Measurements from ENCODE around the gene GRHL1.

The GRHL1 gene

DNA sequence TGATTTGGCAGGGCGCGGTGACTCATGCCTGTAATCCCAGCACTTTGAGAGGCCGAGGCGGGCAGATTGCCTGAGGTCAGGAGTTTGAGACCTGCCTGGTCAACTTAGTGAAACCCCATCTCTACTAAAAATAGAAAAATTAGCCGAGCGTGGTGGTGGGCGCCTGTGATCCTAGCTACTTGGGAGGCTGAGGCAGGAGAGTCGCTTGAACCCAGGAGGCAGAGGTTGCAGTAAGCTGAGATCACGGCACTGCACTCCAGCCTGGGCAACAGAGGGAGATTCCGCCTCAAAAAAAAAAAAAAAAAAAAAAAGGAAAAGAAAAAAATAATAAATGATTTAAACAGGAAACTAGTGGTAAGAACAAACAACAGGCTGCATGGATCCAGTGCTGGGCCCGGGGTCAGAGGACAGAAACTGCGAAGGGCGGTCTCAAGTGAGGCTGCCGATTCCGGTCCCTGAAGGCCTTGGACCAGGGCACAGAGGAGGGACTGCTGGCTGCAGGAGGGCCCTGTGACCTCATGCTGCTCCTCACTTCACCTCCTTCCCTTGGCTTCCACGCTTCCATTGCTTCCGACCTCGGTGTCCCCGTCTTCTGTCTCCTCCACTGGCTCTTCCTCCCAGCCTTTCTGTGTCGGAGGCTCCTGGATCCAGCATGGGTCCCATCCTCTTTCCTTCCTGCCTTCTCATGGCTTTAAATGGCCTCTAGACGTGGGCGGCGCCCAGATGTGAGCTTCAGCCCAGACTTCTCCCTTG is 2.1 kb upstream of the GRHL1 start:
- no peak for DNase-seq

DNA sequence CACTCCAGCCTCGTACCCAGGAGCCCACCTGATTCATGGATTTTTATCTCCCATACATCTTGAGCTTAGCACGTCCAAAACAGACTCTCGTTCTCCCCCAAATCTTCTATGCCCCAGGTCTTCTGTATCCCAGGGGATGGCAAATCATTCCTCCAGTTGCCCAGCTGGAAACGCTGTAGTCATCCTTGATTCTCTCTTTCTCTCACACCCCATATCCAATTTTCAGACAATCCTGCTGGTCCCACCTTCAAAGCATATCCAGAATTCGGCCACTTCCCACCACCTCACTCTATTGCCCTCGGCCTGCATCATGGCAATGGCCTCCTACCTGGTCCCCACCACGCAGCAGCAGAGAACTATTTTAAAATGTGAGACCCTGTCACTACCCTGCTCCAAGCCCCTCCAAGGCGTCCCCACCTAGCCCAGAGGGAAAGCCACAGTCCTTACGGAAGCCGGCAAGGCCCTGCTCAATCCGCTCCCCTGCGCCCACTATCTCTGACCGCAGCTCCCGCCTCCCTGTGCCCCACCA is 1.4 kb upstream of the GRHL1 start:
- DNase-seq: no peak

DNA sequence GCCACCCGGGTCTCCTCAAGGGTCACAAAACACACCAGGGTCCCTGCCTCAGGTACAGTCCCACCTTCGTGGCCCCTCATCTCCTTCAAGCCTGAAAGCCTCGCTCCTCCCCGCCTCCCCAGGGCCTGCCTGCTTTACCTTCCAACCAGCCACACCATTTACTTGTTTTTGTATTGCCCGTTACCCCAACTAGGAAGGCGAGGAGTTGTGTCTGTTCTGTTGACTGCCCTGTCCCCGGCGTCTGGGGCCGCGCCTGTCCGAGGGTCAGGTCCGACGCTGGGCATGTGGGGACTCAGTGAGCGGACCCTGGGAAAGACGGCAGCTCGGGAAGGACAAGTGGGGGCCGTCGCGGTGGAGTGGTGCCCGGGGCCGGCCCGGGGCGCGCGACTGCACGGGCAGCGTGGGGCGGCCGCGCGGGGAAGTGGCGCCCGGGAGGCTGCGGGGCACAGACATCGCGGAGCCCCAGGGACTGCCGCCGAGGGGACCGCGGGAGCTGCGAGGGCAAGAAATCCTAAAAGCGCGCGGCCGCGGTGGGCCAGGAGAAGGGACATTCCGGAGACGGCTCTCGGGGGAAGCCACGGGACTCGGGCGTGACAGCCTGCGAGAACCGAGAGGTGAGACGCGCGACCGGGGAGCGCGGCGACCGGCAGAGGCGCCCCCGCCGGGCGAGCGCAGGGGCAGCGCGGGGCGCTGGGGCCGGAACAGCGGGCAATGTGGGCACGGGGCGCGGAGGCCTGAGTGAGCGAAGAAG is 797 bp upstream of the GRHL1 start:
- DNase-seq: peak; percentile 35

DNA sequence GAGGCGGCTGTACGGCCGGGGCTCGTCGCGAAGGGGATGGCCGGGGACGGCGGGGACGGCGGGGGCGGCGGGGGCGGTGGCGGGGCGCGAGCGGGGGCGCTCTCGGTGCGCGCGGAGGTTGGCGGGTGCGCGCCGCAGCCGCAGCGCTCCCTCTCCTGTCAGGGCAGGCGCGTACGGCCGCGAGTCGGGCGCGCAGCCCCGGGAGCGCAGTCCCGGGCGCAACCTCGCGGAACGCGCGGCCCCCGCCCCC is 296 bp upstream of the GRHL1 start:
- DNase-seq: no peak

DNA sequence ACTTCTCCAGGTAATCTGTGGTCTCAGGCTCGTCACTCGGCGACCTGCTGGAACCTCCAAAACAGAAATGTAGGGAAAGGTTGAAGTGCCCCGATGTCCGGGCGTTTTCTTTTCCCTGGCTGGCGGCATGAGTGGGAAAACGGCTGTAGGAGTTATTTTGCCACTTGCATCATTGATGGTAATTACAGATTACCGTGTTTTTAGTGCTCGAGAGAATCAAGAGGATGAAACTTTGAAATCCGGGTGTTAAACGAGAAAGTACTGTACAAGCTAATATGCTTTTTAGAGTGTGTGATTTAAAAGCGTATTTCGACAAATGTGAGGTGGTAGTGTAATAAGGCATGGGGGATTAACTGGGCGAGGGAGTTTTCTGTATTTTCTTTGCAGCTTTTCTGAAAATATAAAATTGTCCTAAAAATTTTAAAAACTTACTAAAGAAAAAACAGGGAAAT is 819 bp downstream of the GRHL1 start:
- DNase-seq: no peak

DNA sequence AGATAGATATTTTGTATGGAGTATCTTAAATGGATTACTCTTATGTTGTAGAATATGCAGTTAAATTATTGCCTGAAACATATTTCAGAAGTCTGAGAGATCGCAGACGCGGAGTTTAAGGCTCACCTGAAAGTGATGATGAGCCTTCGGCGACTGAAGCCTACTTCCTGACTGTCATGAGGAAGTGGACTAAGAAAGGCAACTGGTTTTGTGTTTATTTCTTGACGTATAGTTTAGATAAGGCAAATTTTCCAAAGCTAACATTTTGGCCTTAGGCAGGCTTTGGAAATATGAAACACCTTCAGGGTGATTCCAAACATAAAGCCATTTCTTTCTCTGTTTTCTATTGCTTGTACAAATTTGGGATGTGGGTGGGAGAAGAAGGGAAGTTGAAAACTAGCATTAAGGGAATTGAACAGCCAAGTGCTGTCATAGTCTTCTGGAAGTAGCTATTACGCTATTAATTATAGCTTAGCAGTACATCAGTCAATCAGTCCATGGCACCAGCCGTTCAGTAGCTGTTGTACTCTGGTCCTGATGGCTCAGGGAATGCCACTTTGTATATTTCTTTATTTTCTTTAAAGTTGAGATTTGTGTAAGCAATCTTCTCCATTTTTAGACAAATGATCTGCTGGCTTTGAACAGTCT is 1.5 kb downstream of the GRHL1 start:
- DNase-seq: no peak

DNA sequence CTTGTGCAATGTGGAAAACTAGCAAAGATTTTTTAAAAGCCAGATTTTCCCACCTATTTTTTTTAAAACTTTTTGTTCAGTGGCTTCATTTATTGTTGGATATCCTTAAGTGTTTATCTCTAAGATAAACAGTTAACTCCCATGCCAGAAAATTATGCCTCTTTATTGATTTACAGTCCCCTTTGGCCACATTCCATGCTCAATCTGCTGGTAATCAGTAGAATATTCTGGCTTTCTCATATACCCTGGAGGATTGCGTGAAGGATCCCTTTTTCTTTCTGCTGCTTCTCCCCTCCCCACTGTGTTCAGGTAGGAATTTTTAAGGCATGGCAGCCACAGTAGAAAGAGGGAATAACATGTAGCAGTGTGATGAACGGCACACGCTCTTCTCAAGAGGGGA is 2.6 kb downstream of the GRHL1 start:
- no peak for DNase-seq

DNA sequence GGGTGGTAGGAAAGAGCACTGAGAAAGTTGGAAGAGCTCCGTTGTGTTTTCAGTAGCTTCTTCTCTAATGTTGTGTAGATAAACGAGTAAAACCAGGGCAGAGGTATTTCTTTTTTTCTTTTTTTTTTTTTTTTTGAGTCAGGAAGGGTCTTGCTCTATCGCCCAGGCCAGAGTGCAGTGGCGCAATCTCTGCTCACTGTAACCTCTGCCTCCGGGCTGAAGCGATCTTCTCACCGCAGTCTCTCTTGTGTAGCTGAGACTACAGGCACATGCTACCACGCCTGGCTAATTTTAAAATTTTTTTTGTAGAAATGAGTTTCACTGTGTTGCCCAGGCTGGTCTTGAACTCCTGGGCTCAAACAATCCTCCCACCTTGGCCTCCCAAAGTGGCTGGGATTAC is 6.6 kb downstream of the GRHL1 start:
- DNase-seq: no peak

DNA sequence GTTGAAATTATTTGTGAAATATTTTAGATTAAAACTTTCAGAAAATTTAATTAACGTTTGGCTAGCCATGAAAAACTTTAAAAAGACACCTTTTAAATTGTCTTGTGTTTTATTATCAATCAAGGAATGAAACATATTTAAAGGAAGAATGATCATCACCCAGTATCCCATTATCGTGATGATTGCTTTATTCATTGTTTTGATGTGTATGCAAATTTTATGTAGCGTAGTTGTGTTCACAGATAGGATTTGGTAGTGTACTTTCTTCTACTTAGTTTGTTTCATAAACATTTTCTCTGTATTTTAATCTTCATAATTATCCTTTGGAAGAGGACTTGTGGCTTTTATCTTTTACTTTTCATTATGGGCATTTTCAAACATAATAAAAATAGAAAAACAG is 7.8 kb downstream of the GRHL1 start:
- no peak for DNase-seq

DNA sequence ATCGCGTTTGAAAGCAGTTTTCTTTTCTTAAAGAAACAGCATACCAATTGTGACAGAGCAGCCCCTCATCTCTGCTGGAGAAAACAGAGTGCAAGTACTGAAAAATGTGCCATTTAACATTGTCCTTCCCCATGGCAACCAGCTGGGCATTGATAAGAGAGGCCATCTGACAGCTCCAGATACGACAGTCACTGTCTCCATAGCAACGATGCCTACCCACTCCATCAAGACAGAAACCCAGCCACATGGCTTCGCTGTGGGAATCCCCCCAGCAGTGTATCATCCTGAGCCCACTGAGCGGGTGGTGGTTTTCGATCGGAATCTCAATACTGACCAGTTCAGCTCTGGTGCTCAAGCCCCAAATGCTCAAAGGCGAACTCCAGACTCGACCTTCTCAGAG is 9.5 kb downstream of the GRHL1 start:
- DNase-seq: no peak

DNA sequence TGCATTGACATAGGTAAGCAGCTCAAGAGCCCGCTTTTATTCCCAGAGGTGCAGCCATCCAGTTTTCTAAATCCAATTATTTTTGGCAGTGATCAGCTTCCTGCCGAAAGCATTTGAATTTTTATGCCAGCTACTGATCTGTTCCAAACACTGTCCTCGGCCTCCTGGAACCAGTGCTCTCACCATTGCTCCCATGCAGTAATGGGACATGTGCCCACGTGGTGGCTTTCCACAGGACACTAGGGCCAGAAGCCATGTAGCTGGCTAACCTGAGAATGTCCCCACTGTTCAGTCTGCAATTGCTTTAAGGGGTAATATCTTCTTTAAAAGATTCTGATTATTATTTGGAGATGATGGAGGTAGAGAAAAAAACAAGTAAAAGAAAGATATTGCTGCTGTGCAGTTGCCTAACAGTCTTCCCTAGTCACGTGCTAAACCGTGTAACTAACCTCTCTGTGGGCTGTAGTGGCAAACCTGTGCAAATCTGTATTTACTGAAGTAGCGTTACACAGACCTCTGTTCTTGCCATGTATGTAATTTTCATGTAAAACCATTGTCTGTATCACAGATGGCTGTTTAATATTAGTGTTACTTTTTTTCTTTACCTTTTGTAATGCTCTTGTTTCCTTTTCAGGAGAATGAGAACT is 13.0 kb downstream of the GRHL1 start:
- DNase-seq: no peak

DNA sequence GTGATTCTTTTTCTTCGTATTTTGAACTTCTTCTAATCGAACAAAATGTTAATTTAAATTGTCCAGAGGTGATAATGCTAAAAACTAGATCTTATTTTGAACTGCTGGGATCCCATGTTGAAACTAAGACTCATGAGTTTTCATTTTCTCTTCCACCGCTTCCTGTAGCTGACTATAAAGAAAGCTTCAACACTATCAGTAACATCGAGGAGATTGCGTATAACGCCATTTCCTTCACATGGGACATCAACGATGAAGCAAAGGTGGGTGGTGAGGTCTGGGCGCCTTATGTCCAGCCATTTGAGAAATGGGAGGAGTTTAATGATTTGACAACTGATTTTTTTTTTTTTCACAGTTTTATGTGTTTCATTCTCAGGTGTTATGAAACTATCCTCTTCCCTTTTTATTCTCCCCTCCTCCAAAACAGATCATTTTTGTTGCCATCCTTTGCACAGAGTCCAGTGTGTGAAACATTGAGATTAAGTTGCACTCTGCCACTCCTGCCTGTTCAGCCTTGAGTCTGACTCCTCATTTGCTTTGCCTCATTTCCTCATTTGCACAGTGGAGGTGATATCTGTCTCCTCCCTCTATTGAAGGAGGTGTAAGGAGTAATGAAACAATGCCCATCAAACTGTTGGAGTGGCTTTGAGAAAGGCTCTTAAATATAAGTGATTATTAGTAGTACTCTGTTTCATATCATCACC is 13.8 kb downstream of the GRHL1 start:
- no peak for DNase-seq

DNA sequence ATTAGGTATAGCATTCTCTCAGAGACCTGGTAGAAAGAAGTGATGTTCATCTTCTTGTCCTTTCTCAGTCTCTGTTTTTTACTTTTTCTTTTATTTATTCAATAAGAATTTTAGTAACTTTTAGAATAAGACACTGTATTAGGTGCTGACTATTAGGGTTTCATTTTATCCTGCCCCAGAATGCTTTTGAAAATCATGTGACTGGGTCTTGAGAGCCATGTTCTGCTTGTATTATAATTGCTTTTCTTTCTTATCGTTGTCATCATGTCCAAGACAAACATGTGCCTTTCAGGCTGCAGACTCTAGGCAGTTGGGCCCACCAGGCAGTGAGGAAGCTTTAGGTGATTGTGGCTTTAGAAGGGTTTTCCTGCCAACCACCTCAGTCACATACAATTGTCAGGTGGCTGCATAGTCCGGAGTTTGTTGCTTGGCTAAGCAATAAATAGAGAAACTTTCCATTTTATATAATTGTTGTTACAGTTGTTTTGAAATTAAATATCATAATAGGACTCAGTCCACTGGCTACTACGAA is 15.1 kb downstream of the GRHL1 start:
- DNase-seq: no peak

DNA sequence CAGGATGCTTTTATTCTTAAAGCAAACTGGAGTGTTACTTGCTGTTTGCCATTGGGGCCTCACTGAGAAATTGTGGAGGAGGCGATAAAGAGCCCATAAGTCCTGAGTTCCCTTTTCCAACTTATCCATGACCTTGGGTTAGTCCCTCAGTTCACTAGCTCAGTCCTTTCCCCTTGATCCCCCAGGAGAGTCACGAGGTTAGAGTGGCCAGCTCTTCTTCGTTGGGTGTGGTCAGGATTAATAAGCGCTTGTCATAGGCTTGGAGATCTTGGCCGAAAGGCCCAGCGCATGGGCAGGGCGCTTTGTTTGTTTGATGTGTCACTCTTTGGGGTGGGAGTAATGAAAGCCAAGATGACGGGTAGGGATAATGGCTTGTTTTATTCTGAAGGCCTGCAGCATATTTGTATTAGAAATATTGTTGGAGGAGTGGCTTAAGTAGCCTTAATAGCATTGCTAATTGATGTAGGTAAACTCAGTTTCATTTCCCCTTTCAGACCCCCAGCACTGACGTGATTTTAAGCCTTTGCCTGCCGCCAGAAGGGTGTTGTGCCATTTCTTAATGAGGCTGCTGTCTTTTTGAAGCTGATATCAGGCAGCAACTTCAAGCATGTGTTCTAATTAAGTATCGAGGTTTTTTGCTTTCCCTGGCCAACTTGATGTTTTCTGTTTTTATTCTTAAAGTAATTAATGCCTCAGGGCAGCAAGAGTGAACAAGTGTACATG is 15.7 kb downstream of the GRHL1 start:
- no peak for DNase-seq

DNA sequence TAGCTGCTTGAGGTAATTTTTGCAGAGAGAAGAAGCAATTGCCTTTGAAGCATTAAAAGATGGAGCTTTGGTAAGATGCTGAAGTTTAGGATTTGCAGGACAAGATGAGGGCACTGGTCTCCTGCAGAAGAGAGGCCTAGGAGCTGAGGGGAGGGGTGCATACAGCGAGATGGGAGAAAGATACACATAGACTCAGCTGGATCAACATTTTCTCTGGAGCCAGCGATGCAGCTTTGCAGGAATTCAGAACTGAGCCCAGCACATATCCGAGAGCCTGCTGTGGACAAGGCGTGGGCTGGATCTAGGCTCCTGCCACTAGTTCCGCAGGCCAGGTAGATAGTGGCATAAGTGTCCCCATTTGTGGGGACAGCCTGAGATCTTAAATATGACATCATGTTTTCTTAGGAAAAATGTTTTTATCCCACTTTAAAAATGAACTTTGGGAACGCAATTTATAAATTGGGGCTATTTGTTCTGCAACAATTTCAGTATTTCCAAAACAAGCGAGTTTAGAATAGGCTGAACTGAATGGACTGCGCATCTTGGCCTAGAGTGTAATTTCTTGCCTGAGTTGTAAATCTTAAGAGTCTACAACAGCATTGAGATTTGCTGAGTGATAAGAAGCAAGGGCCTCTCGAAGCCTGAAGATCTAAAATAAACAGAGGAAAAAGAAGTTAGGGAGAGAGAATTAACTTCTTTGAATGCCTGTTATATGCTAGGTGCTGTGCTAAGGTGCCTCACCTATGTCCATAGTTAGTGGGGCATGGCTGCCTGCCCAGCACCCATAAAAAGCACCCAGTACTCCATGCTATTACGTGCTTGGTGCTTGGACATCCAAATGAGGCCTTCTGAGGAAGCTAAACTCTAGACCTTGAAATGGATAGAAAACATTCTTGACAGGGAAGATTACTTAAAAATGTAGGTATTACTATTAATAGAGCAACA is 17.3 kb downstream of the GRHL1 start:
- DNase-seq: no peak

DNA sequence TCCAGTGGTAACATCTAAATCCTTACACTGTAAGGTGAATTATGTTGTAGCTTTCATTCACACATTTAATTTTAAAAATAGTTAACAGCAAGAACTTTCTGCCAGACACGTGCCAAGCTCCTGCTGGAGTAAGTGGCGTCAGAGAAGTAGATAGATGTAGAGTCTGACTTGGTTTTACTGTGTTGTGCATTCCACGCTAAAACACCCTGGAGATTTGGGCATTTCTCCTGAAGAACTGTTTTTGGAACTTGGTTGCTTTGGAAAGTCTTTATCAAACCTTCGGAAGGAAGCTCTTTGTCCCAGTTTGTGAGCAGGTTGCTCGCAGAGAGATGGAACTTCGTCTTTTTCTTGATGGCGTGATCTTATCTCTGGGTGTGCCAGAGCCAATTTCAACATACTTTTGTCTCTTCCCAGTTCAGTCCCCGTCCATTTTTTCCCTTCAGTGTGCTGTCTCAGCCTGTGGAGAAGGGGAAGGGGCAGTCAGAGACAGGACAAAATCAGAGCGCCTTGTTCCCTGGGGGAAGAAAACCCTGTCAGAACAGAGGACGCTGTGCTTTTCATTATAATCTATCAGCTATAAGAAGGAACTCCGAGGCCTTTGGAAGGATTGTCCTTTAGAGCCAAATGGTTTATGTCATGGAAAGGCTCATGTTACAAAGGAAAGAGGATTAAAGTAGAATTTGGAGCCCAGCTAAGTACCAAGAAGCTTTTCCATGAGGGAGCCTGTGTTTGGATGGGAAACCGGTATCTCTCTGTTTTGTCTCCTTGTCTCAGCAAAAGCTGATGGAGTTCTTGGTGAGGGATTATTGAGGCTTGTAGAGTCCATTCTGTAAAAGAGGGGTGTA is 18.9 kb downstream of the GRHL1 start:
- DNase-seq: no peak

DNA sequence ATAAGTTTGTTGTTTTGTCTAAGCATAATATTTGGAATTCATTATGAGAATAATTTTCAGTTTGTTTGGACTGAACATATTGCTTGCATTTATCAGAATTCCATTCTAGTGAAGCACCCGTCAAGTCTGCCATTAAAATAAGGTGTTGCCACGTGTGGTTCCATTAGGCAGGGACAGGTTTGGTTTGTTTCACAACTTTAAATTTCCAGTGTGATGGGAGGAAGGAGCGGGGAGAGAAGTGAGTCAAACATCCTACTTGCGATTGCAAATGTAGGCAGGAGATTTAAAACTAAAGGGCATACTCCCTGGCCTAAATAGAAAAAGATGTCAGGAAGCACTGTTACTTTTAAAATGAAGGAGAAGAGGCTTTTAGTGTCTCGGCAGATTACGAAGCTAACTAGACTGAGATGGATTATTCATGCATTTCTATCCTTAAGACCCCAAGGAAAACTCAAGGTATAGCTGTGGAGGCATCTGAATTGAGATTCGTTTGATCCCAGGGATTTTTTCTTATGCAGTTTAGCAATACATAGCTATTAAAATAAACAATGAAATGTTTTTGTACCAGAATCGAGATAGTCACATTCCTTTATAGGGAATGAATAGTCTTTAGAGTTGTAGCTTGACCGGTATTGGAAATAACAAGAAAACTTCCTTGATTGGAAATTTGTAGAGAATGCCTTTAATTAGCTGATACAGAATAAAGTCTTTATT is 19.8 kb downstream of the GRHL1 start:
- DNase-seq: no peak

DNA sequence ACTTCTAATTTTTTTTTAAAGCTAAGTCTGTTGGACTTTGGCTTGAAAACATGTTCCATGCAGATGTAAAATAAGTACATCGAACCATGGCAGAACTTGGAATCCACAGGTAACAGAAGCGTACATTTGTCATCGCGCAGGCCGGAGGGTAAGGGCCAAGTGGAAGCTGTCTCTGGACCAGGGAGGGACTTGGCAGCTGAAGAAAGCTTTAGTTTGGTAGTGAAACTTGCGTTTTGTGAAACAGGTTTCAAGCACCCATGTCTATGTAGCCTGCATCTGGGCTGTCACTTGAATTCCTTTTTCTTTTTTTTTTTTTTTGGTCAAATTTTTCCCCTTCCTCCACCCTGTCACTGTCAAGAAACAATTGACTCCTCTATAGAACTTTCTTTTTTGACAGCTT is 20.4 kb downstream of the GRHL1 start:
- DNase-seq: no peak
